WERI-Rb-1 (cell line): ENCODE results near the gene USP36.

Experiments
- DNase-seq: peaks from one replicate; pipeline ENCODE4 v3.0.0-alpha.2; 2020
- H3K27ac ChIP-seq: fragments of 250-450 bp; sonication (Bioruptor Pico); 2 replicates; pipeline ENCODE4 v1.5.1; 2020; ENCODE audit warnings: mild to moderate bottlenecking, moderate library complexity
- H3K27me3 ChIP-seq: fragments of 250-450 bp; sonication (Bioruptor Pico); 2 replicates; pipeline ENCODE4 v1.5.1; 2021; ENCODE audit warnings: mild to moderate bottlenecking, low read depth, moderate library complexity; ENCODE audit not compliant: insufficient read depth, severe bottlenecking
- H3K36me3 ChIP-seq: fragments of 250-450 bp; sonication (Bioruptor Pico); 2 replicates; pipeline ENCODE4 v1.5.1; 2020; ENCODE audit warnings: mild to moderate bottlenecking, moderate library complexity
- H3K4me3 ChIP-seq: 2 replicates; pipeline ENCODE4 v1.5.1; 2011; ENCODE audit warnings: low read depth, mild to moderate bottlenecking, control low read depth, low read length
- H3K9me3 ChIP-seq: fragments of 250-450 bp; sonication (Bioruptor Pico); 2 replicates; pipeline ENCODE4 v1.5.1; 2021; ENCODE audit warnings: mild to moderate bottlenecking, moderate library complexity; ENCODE audit not compliant: severe bottlenecking
- TF ChIP-seq, protein P1 (sequence below): IDR thresholded peaks from 2 replicates; pipeline ENCODE4 v1.5.1; 2011; ENCODE audit warnings: low read depth, mild to moderate bottlenecking, control low read depth, inconsistent platforms, low read length

The USP36 gene

GRCh38 chr17:78884876-78885667, 44.5 kb upstream of the USP36 start:
- Histone ChIP-seq H3K36me3 (peaks cover 8% of the 10 kb centered on the region), H3K27ac (no peak overlapping the region), H3K4me3 (no peak overlapping the region), H3K9me3 (no peaks in the 10 kb centered on the region), H3K27me3 (no peaks in the 10 kb centered on the region)
- DNase-seq: no peak
- TF ChIP-seq, protein P1, sequence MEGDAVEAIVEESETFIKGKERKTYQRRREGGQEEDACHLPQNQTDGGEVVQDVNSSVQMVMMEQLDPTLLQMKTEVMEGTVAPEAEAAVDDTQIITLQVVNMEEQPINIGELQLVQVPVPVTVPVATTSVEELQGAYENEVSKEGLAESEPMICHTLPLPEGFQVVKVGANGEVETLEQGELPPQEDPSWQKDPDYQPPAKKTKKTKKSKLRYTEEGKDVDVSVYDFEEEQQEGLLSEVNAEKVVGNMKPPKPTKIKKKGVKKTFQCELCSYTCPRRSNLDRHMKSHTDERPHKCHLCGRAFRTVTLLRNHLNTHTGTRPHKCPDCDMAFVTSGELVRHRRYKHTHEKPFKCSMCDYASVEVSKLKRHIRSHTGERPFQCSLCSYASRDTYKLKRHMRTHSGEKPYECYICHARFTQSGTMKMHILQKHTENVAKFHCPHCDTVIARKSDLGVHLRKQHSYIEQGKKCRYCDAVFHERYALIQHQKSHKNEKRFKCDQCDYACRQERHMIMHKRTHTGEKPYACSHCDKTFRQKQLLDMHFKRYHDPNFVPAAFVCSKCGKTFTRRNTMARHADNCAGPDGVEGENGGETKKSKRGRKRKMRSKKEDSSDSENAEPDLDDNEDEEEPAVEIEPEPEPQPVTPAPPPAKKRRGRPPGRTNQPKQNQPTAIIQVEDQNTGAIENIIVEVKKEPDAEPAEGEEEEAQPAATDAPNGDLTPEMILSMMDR: no peak

DNA sequence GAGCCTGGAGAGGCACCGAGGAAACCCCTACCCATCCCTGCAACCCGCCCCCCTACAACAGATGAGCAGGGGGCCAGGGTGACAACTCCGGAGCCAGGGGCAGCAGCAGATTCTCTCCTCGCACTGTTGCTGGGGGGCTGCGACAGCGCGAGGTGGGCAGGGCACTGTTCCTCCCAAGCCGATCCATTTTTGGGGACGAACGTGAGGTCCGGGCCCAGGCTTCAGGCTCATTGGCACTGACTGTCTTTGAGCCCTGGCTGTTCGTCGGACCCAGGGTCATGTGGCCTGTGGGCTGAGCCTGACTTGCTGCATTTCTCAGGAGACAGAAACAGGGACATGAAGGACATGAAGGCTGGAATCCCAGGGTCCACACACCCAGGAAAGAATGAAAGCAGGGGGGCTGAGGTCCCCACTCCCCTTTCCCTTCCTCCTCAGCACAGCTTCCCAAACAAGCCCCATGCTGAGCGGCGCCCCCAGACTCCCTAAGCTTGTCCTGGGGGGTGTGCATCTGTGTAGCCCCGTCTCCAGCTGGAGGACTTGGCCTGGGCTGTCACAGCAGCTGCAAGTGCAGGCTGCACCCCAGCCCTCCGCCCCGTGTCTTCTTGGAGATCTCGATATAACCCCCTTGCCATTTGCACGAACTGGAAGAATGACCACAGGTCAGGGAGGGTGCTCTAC, 43.7 kb upstream of the USP36 start:
- Histone ChIP-seq H3K4me3 (no peak overlapping the region), H3K27me3 (no peaks in the 10 kb centered on the region), H3K36me3 (peaks cover 8% of the 10 kb centered on the region), H3K9me3 (no peaks in the 10 kb centered on the region), H3K27ac (peak overlapping the region; percentile 49)
- TF ChIP-seq, protein P1: no peak
- DNase-seq: no peak

DNA sequence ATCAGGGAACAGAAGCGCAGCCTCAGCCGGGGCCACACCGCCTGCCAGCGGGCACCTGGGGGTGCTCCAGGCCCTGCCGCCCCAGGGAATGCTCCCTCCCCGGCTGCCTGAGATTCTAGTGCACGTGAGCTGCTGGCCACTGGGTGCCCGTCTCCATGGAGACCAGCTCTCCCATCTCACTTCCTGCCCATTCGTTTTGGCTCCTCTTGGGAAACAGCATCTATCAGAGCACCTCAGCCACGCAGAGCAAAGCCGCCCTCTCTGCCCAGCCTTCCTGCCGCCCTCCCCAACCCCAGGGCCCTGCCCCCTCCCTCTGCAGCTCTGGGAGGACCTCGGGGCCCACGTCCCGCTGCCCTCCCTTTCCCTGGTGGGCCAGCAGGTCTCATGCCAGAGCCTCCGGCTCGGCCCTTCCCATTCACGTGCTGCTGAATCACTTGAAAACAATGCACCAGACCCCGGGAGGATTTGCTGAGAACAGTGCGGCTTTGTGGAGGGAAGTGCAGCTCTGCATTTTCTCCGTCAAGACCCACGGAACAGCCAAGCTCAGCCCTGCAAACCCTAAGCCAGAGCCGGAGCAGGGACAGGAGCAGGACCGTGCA, 43.0 kb upstream of the USP36 start:
- Histone ChIP-seq H3K27ac (peak overlapping the region; percentile 49), H3K27me3 (no peaks in the 10 kb centered on the region), H3K4me3 (no peak overlapping the region), H3K9me3 (no peaks in the 10 kb centered on the region), H3K36me3 (peaks cover 8% of the 10 kb centered on the region)
- peak; percentile 59 for DNase-seq
- TF ChIP-seq, protein P1: 0 out of 2 replicates have a peak, but pooled peaks have one; percentile 7

DNA sequence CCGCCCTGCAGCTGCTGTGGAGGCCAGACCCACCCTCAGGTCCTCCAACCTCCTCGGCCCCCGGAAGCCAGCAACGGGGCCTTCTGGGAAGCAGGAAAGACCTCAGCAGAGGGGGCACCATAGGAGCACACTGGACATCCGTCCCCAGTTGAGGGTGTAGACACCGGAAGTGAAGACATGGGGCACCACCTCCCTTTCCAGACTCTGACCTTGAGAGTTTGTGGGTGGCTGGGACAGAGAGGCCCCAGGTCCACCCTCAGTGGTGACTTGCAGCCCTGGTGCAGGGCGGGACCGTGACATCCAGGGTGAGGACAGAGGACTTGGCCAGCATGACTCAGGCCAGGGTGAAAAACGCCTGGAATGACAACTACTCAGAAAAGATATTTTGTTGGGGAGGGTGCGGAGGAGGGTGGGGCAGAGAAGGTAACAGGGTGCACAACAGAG, 42.5 kb upstream of the USP36 start:
- TF ChIP-seq, protein P1: no peak
- no peak for DNase-seq
- H3K27ac ChIP-seq: peak overlapping the region; percentile 49
- H3K27me3 ChIP-seq: no peaks in the 10 kb centered on the region
- no peaks in the 10 kb centered on the region for H3K9me3 ChIP-seq
- peaks cover 9% of the 10 kb centered on the region for H3K36me3 ChIP-seq
- no peak overlapping the region for H3K4me3 ChIP-seq

DNA sequence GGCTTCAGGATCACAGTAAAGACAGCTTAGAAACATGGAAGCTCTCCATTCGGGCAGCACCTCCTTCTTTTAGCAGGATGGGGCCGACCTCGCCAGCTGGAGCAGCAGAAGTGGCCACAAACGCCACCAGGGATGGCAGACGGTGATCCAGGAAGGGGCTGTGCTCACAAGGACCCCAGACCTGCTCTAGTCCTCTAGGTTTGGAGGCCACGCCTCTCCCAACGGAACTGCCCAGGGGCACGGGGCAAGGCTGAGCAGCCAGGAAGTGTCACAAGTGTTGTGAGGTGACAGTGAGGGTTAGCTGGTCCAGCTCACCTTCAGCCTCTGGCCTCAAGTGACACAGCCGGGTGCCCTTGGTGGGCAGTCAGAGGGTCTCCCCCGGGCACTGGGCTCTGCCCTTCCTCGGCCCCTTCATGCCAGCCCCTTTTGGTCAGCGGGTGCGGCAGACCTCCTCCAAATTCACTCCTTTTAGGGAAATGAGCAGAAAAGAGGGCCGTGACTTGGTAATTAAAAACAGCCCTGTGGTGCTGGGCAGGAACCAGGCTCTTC, 42.0 kb upstream of the USP36 start:
- no peaks in the 10 kb centered on the region for H3K27me3 ChIP-seq
- TF ChIP-seq, protein P1: no peak
- DNase-seq: peak; percentile 54
- peaks cover 14% of the 10 kb centered on the region for H3K36me3 ChIP-seq
- H3K27ac ChIP-seq: peak overlapping the region; percentile 49
- H3K4me3 ChIP-seq: no peak overlapping the region
- H3K9me3 ChIP-seq: no peaks in the 10 kb centered on the region
